Activated CD8-positive, alpha-beta memory T cell treated with anti-CD3 and anti-CD28 coated beads for 36 hours (primary cell): Measurements from ENCODE around the gene PDE10A. TPM values are rescaled to one million over a fixed set of nuclear protein-coding genes. Genes with fewer than 3 reads are reported as not detected.
"Not testable (repeated sequence)": the region's sequence is repeated elsewhere in the genome, so short reads cannot be mapped to it uniquely, and the experiment has no call there.

ENCODE experiments used
- CTCF ChIA-PET: fragments of 350-600 bp; sonication (Branson Sonifier 250); formaldehyde crosslinking; loops from one replicate; lab custom pipeline; 2021; ENCODE audit warnings: antibody characterized with exemption; lab: Charles Lee
- POLR2A ChIA-PET: fragments of 350-600 bp; sonication (Branson Sonifier 250); formaldehyde crosslinking; loops from one replicate; lab custom pipeline; 2021; ENCODE audit warnings: antibody characterized with exemption; lab: Charles Lee
- total RNA-seq, 2 experiments: library from RNA; stranded (reverse); gene quantifications; one replicate each; pipeline ENCODE4 v1.2.3, GENCODE V29; 2021

Gene PDE10A
- total RNA-seq, 2 experiments from 2014 or later = not detected

DNA sequence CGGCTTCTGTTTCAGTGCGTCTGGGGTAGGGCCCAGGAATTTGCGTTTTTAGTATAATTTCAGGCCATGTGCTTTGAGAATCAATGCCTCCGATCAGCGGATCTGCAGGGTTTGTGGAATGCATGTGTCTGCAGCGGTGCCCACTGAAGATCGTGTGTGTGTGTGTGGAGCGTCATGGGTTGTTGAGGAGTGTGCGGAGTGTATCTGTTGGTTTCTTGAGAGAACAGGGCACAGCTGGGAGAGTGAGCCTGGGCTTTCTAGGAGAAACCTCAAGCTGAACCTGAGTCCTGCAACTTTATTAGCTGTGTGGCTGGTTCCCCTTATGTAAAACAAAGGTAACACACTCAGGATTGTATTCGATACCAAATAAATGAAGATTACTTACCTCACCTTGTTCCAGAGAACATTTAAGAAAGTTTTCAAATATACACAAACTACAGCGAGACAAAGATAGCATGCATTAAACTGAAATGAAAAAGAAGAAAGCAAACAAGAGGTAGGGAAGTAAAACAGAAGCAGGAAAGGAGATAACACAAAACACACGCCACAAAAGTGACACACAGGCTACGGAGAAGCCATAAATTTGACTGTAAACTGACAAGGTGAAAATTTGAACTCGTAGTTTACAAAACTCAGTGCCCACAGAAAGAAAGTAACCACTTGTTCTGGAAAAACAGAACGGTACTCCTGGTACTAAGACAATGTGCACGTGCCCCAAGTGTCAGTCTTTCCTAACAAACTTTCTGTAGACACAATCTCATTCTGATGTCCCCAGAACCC is 28.8 kb downstream of the PDE10A start:
- ChIA-PET CTCF (no interaction called here), POLR2A (no interaction called here)

DNA sequence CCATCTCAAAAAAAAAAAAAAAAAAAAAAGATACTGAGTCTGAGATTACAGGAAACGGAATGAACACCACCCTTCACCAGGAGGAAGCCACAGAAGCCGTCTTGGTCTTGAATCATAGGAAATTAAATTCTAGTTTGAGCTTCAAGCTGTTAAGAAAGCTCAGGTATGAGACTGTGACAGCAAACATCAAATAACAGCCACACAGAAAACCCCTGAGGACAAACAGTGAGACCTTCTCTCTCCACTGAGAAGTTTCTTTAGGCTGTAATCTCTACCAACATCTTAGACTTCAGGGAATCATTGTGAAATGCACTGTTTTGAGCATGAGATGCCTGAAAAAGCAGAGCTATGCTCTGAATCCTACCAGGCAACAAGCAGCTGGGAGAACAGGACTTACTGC is 30.8 kb downstream of the PDE10A start:
- ChIA-PET POLR2A (no interaction called here), CTCF (no interaction called here)

DNA sequence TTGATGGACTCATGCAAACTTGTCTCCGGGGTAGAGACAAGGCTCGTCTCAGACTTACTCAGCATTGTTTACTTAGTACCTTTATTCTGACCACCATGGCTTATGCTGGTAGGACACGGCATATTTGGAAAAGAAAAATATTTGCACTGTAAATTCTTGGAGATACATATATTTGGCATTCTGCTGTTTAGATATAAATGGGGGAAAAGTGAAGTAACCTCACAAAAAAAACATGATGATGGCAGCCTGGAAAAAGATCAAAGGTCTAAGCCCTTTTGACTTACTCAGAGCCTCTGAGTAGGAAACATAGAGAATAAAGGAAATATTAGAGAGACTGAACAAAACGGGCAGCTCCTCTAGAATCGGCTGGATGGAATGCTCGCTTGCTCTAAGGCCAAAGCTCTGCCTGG is 32.5 kb downstream of the PDE10A start:
- CTCF ChIA-PET = no interaction called here
- POLR2A ChIA-PET = no interaction called here

DNA sequence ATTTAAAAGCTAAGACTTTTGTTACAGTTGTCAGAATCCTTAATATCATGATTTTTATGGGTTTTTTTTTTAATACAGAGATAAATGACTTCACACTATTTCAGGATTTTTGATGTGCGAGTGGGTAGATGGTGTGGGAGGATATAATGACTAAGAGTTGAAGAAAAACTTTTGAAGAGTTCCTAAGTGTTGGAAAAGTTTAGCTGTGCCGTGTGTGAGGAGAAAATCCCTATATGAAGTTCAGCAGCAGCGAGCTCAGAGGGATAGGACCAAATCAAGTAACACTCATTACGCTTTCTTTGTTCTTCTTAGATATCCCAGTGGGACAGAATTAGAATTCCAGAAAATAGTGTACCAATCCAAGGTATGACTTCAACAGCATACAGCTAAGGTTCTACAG is 34.1 kb downstream of the PDE10A start:
- CTCF ChIA-PET = no interaction called here
- POLR2A ChIA-PET = no interaction called here

DNA sequence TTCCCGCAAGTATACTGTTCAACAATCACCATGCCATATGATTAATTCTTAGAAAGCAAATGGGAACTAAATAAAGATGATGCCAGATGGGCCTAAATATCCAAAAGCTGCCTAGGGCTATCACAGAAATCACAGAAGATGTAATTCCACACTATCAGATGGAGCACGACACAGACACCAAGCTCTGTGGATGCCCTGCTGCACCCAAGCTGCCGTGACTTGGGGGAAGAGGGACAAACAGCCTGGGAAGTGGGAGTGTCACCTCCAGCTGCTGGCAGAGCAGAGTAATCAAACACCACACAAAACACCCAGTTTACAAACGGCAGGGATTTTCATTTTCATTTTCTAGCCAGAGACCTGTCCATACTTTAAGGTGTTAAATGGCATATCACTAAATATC is 35.7 kb downstream of the PDE10A start:
- ChIA-PET CTCF (no interaction called here), POLR2A (no interaction called here)

DNA sequence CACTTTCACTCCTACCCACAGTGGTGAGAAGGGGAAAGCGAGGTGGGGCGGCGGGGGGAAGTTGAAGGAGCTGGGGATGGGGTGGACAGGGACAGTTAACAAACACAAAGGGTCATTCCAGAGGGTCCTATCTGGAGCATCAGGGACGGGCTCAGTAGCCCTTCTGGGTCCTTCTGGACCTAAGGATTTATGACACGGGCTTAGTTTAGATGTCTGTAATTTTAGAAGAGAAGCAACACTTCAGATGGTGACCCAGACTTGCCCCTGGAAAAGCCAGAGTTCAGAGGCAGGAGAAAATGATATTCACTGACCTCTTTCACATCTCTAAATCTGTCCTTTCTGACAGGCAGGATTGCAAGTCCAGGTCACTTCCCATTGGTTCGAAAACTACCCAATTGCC is 36.3 kb downstream of the PDE10A start:
- ChIA-PET CTCF (no interaction called here), POLR2A (no interaction called here)

DNA sequence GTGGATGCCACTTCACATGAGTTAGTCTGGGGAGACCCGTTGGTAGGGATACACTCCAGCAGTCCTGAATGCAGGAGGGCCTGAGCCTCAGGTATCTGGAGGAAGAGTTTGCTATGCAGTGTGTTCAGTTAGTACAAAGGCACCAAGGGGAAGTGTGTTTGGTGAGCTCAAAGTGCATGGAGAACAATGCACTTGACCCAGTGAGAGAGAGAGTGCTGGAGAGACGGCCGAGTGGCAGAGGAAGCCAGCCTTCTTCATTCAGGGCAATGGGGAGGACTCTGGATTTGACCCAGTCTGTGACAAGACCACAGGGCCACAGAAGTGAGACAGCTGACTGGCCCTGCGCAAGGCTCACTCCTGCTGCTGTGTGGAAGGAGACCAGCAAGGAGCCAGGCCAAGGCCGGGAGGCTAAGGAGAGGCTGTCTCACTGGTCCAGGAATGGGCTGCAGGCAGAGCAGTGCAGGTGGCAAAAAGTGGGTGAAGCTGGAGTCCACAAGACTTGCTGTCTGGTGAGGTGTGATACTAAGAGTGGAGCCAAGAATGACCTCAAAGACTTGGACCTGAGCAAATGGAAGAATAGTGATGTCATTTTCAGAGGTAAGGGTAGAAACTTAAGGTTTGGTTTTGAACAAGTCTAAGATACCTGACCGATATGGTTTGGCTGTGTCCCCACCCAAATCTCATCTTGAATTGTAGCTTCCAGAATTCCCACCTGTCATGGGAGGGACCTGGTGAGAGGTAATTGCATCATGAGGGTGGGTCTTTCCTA is 38.0 kb downstream of the PDE10A start:
- CTCF ChIA-PET = no interaction called here
- POLR2A ChIA-PET = no interaction called here

DNA sequence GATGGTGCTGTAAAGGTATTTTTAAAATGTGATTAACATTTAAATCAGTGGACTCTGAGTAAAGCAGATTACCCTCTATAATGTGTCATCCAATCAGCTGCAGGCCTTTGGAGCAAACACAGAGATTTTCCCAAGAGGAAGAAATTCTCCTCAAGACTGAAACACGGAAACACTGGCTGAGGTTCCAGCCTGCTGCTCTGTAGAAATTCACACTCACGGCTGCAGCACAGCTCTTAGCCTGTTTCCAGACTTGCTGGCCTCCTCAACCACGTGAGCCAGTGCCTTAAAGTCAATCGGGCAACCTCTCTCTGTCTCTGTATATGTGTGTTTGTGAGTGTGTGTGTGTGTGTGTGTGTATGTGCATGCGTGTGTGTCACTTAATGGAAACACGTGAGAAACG is 41.1 kb downstream of the PDE10A start:
- CTCF ChIA-PET = no interaction called here
- POLR2A ChIA-PET = no interaction called here

DNA sequence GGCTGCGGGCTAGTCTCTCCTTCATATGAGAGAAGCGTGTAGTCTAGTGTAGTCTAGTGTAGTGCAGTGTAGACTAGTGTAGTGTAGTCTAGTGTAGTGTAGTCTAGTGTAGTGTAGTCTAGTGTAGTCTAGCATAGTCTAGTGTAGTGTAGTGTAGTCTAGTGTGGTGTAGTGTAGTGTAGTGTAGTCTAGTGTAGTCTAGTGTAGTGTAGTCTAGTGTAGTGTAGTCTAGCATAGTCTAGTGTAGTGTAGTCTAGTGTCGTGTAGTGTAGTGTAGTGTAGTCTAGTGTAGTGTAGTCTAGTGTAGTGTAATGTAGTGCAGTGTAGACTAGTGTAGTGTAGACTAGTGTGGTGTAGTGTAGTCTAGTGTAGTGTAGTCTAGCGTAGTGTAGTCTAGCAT is 44.1 kb downstream of the PDE10A start:
- POLR2A ChIA-PET, CTCF ChIA-PET: not testable (repeated sequence)

DNA sequence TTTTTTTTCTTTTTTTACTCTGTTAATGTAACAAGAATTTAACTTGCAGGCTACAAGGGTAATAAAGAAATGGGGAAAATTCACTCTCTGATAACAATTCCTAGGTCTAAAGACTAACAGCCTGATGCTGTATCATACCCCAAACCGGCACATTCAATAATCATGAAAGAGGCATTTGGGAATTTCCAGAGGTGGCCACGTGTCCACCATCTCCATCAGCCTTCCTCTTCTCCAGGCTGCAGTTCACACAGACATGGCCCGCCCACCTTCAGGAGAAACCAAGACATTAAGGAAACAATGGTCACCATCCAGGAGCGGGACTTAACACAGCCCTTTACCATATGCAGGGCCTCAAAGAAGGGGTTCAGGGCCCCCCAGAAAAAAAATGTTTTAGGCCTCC is 44.8 kb downstream of the PDE10A start:
- CTCF ChIA-PET = no interaction called here

DNA sequence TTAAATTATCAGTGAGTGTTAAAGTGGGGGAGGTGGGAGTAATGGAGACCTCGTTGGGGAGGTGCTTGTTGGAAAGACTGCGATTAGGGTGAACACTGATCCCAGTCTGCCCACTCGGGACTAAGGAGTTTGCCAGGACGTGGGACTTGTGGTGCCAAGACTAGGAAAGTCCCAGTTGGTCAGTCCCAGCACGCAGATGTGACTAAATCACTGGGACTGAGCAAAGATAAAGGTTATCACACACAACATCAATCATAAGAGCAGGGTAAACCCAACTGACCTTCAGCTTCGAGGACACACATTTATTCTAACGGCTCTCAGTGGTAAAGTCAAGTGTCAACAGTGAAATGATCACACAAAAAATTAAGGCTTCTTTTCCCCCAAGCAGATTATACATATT is 45.5 kb downstream of the PDE10A start:
- CTCF ChIA-PET = no interaction called here

More for the DNA sequence above, 44.8 kb downstream of the PDE10A start:
- POLR2A ChIA-PET = no interaction called here

DNA sequence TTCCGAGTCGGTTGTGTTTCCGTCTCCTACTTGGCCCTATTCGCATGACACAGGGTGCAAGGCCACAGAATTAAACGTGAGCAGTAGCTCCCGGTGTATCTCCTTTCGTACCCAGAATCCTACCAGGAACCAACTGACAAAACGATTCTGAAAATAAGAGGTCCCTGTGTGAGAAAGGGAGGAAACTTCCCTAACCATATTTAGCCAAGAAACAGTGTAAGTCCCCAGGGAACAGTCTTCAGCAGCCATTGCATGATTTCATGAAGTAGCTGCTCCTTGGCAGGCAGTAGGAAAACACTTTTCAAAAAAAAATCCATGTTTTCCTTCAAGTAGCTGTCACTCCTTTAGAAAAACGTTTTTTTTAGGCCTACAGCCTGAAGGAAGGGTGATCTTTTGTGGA is 46.9 kb downstream of the PDE10A start:
- CTCF ChIA-PET = no interaction called here

More for the DNA sequence above, 45.5 kb downstream of the PDE10A start:
- POLR2A ChIA-PET = no interaction called here

DNA sequence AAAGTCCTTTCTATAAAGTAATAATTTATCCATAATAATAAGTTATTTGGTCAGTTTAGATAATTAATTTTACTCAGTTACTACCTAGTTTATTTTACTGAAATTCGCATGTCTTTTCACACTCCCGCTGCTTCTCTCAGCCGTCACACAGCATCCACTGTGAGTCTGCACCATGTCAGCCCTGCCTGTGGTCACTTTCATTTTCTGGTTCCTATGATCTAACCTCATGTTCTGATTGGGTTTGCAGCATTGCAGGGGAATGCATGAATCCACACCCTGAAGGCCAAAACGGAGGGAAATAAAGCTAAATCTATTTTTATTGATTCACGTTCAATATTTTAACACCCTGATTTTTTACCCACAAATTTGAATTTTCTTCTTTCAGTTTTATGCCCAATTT is 47.4 kb downstream of the PDE10A start:
- CTCF ChIA-PET = no interaction called here
- POLR2A ChIA-PET = no interaction called here

More for the DNA sequence above, 46.9 kb downstream of the PDE10A start:
- POLR2A ChIA-PET = no interaction called here

DNA sequence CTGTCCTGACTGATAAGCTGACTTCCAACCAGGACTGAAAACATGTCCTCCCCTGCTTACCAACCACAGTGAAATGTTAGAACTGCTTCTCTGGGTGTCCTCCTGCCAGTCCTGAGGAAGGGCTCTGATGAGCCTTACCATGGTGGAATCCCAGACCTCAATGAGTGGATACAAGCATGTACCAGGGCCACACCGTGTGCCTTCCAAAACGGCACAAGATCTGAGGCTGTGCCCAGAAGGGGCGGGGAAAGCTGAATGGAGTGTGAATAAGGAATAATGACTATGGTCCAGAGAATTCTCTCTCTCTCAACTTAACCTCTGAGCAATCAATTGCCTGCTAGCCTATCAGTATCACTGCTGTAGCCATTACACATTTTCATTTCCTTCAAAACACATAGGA is 51.7 kb downstream of the PDE10A start:
- CTCF ChIA-PET = no interaction called here
- POLR2A ChIA-PET = no interaction called here

DNA sequence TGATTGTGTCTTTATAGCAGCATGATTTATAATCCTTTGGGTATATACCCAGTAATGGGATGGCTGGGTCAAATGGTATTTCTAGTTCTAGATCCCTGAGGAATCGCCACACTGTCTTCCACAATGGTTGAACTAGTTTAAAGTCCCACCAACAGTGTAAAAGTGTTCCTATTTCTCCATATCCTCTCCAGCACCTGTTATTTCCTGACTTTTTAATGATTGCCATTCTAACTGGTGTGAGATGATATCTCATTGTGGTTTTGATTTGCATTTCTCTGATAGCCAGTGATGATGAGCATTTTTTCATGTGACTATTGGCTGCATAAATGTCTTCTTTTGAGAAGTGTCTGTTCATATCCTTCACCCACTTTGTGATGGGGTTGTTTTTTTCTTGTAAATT is 54.5 kb downstream of the PDE10A start:
- CTCF ChIA-PET, POLR2A ChIA-PET: not testable (repeated sequence)

DNA sequence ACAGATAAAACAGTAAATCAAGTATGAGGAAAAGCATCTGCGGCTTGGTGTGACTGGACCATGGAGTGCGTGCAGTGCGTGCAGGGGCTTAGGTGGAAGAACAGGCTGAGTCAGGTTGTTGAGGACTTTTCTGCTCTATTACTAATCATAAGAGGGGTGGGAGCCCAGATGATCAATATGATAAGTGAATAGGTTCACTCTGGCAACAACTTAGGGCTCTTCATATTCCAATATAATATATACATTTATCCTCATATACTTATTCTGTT is 56.4 kb downstream of the PDE10A start:
- POLR2A ChIA-PET = no interaction called here
- CTCF ChIA-PET = no interaction called here

DNA sequence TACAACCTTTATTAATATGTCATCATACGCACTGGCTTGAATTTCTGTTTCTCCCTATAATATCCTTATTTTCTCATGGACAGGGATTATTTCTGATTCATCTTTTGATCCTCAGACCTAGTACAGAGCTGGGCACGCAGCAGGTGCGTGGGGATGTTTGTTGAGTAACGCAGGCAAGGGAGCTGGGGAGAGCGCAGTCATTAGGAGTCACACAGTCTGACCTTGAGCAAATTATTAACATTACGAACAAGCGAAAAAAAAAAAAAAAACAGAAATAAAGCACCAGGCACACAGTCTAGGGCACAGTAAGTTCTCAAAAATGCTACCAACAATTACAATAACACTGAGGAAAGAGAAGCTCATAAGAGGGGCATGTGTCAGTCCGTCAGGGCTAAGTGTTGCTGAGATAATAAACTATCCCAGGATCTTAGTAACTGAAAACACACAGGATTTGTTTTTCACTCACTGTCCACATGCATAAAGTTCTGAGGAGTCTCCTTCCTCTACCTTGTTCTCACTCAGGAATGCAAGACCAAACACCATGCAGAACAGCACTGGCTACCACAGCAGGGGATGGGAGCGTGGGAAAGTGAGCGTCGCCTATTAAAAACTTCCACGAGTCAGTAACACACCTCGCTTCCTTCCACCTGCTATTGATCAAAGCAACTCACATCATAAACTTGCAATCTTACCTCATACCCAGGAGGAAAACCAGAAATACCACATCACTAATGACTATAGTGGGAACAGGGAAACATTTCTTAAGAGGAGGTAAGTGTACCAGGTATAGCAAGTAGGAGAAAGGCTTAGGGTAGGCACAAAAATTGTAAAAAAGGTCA is 56.9 kb downstream of the PDE10A start:
- POLR2A ChIA-PET = no interaction called here

DNA sequence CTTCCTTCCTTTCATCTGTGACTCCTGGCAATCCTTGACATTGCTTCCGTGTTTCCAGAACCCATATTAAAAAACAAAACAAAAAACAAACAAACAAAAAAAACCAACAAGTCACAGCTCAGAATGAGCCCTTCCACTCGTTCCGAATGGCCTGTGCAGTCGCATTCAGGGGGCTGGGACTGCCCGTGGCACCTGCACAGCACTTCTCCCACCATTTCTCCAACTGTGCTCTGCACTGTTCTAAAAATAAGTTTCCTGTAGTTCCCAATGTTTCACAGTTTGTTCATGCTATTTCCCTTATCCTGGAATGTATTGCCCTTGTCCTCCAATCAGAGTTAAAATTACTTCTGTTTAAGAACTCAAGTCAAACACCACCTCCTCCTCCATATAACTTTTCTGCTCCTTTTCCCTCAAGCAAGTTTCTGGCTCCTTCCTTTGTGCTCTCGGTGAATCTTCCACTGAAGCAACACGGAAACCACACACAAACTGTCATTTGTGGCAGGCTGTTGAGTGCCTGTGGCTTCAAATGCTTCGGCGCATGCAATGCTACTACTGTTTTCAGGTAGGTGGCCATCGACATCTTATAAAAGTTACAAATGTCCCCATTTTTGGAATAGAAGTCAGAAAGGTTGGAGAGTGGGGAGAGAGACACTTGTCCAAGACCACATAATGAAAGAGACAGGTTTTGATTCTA is 57.7 kb downstream of the PDE10A start:
- CTCF ChIA-PET = no interaction called here

More for the DNA sequence above, 56.9 kb downstream of the PDE10A start:
- CTCF ChIA-PET = no interaction called here

DNA sequence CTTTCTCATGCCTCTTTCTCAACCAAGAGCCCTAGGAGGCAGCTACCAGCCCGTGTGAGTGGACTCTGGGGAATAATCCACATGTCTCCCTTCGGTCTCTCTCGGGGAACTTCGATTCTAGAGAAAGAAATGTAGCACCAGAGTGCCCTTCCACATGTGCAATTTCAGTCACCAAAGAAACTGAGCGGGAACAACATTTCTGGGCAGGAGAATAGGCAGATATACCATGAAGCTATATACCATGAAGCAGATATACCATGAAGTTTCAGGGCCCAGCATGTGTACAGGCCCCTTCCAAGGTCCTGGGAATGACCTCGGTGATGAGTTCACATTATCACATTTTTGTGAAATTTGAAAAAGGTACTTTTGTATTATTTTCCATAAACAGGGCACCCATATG is 60.8 kb downstream of the PDE10A start:
- CTCF ChIA-PET = no interaction called here
- POLR2A ChIA-PET = no interaction called here

More for the DNA sequence above, 57.7 kb downstream of the PDE10A start:
- POLR2A ChIA-PET = no interaction called here

DNA sequence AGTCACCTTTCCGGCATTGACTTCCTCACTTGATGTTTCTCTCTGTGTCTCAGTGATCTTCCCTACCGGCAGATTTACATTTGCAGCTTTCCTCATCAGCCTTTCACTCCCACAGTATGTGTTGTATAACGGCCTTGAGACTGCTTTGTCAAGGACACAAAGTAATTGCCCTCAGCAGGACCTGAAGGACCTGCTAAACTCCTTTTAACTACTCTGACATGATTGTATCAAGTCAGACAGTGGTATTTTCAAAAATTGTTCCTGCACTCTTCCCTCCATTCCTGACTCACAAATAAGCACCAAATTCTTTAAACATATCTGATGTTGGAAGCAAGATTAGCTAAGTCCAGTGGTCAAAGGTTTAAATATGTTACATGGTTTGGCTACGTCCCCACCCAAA is 62.4 kb downstream of the PDE10A start:
- CTCF ChIA-PET = no interaction called here
- POLR2A ChIA-PET = no interaction called here
